NB4 (cell line): ENCODE data around the gene CHP1.

ENCODE experiments used
- MYC ChIP-seq: IDR thresholded peaks from 2 replicates; pipeline ENCODE4 v1.6.1; 2011; ENCODE audit warnings: low read depth, low read length
- POLR2A ChIP-seq: IDR thresholded peaks from 2 replicates; pipeline ENCODE4 v1.6.1; 2011; ENCODE audit warnings: mild to moderate bottlenecking; ENCODE audit not compliant: insufficient read length; ENCODE audit errors: extremely low read depth
- TF ChIP-seq, protein P1 (sequence below): IDR thresholded peaks from one replicate; pipeline ENCODE4 v1.5.1; 2012; ENCODE audit warnings: low read depth, low read length

DNA sequence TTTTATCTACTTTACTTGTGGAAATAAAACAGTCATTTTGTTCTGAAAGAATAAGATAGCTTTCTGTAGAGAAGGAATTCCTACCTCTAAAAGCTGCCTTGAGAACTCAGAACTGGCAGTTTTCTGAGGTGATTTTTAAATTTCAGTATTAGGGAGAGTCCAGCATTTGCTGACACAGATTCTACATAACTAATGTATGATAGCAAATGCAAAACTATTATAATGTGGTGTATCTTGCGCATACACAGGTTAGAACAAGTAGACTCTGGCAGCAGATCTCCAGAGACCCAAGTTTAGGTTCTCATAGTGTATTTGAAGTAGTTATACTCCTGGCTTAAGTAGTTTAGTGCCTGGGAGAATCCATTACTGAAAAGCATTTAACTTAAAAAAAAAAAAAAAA lies 70.5 kb downstream of the CHP1 start:
- TF ChIP-seq, protein P1, sequence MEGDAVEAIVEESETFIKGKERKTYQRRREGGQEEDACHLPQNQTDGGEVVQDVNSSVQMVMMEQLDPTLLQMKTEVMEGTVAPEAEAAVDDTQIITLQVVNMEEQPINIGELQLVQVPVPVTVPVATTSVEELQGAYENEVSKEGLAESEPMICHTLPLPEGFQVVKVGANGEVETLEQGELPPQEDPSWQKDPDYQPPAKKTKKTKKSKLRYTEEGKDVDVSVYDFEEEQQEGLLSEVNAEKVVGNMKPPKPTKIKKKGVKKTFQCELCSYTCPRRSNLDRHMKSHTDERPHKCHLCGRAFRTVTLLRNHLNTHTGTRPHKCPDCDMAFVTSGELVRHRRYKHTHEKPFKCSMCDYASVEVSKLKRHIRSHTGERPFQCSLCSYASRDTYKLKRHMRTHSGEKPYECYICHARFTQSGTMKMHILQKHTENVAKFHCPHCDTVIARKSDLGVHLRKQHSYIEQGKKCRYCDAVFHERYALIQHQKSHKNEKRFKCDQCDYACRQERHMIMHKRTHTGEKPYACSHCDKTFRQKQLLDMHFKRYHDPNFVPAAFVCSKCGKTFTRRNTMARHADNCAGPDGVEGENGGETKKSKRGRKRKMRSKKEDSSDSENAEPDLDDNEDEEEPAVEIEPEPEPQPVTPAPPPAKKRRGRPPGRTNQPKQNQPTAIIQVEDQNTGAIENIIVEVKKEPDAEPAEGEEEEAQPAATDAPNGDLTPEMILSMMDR: no peak
- TF ChIP-seq MYC (no peak), POLR2A (no peak)
